Left hindlimb (tissue), 1 donor: Measurements from ENCODE around the gene PHKG2.

Experiments
- DNase-seq: peaks from one replicate; pipeline ENCODE4 v3.0.0-alpha.2; 2018

The PHKG2 gene

GRCh38 chr16:30757316-30757715, 9.1 kb downstream of the PHKG2 start:
- peak; percentile 29 for DNase-seq

- peak; percentile 29 for DNase-seq
These were observed 10.8 kb downstream of the PHKG2 start for GRCh38 chr16:30758988-30759491.

GRCh38 chr16:30760001-30760559, 11.9 kb downstream of the PHKG2 start:
- DNase-seq, result peak; percentile 23

- DNase-seq, result no peak
These were observed 12.6 kb downstream of the PHKG2 start for GRCh38 chr16:30760577-30761426.

GRCh38 chr16:30761427-30761927, 13.3 kb downstream of the PHKG2 start:
- peak; percentile 59 for DNase-seq

- peak; percentile 99 for DNase-seq
These were observed 14.0 kb downstream of the PHKG2 start, which contains the start of the genes CFAP119 and RNF40 for GRCh38 chr16:30761928-30762902. TSS of gene CFAP119 (minus strand) at chr16:30762062. CDS start at chr16:30761748, 314 bp downstream. TSS of gene RNF40 (plus strand) at chr16:30762322. CDS start at chr16:30762546, 224 bp downstream.

GRCh38 chr16:30762991-30763725, 14.9 kb downstream of the PHKG2 start:
- DNase-seq, result peak; percentile 26

- DNase-seq, result peak; percentile 24
These were observed 15.9 kb downstream of the PHKG2 start for GRCh38 chr16:30764086-30764485.

GRCh38 chr16:30764816-30765465, 16.7 kb downstream of the PHKG2 start:
- peak; percentile 18 for DNase-seq

- peak; percentile 26 for DNase-seq
These were observed 18.1 kb downstream of the PHKG2 start for GRCh38 chr16:30766206-30766932.

GRCh38 chr16:30766933-30767284, 18.7 kb downstream of the PHKG2 start:
- no peak for DNase-seq

GRCh38 chr16:30767767-30768465, 19.7 kb downstream of the PHKG2 start:
- DNase-seq, result no peak

GRCh38 chr16:30768583-30769181, 20.5 kb downstream of the PHKG2 start:
- DNase-seq, result no peak

- no peak for DNase-seq
These were observed 21.3 kb downstream of the PHKG2 start for GRCh38 chr16:30769379-30770089.

GRCh38 chr16:30771726-30772125, 23.5 kb downstream of the PHKG2 start:
- no peak for DNase-seq

GRCh38 chr16:30773826-30774225, 25.6 kb downstream of the PHKG2 start:
- DNase-seq, result no peak

GRCh38 chr16:30774367-30775130, 26.3 kb downstream of the PHKG2 start:
- DNase-seq, result no peak

- DNase-seq, result no peak
These were observed 26.8 kb downstream of the PHKG2 start for GRCh38 chr16:30775131-30775391.
